HG02642 (cell line): Measurements from ENCODE around the gene RAB42.
A peak's percentile ranks its signal among the peaks of the same experiment; 100 is the strongest.
"Not testable (repeated sequence)": the region's sequence is repeated elsewhere in the genome, so short reads cannot be mapped to it uniquely, and the experiment has no call there.

Source experiments
- ATAC-seq: cut with Tn5 transposase; IDR thresholded peaks from one replicate; pipeline ENCODE4 v1.9.1; 2021; ENCODE audit warnings: mild to moderate bottlenecking; ENCODE audit not compliant: unreplicated experiment, poor library complexity

Gene RAB42

DNA sequence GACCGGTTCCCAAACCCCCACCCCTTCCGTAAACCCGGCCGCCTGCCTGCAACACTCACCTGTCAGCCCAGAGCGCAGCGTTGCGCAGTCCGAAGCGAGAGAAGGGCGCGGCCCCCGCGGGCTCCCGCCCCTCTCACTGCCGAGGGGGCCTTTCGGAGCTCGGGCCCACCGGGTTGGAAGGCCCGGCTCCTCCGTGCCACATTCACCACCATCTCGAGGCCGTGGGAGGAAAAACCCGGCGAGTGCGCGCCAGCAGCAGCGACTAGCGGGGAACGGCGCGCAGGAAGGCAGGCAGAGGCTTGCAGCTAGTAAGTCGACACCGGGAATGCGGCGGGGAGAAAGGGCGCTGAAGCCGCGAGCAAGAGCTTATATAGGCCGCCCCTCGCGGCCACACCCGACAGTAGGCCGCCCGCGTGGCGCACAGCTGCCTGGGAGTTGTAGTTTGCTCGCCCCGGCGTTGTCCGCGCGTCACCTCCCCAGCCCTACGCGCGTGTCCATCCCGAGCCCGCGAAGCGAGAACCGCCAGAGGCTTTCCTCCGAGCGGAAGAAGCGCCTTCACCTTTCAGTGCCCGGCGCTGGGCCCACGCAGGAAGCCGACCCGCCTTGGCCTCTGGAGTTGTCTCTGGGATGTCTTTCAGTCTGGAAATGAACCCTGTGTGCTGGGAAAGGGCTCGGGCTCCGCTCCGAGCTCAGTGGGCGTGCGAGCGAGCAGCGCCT, 10.4 kb upstream of the RAB42 start:
- peak; percentile 88 for ATAC-seq

DNA sequence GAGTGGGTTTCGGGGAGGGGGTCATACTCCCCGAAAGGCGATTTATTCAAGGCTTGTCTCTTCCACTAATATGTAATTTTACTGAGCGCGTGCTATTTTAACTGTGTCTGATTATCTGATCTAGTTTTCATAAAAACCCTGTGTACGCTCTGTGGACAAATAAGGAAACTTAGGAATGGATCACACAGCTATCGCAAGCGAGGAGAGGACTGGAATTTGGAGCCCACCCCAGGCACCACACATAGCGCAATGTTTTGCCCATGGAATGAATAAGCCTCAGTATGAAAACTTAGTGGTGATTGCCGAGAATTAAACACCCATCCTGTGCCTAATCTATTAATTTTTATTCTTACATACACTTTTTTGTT, 9.8 kb upstream of the RAB42 start:
- no peak for ATAC-seq

DNA sequence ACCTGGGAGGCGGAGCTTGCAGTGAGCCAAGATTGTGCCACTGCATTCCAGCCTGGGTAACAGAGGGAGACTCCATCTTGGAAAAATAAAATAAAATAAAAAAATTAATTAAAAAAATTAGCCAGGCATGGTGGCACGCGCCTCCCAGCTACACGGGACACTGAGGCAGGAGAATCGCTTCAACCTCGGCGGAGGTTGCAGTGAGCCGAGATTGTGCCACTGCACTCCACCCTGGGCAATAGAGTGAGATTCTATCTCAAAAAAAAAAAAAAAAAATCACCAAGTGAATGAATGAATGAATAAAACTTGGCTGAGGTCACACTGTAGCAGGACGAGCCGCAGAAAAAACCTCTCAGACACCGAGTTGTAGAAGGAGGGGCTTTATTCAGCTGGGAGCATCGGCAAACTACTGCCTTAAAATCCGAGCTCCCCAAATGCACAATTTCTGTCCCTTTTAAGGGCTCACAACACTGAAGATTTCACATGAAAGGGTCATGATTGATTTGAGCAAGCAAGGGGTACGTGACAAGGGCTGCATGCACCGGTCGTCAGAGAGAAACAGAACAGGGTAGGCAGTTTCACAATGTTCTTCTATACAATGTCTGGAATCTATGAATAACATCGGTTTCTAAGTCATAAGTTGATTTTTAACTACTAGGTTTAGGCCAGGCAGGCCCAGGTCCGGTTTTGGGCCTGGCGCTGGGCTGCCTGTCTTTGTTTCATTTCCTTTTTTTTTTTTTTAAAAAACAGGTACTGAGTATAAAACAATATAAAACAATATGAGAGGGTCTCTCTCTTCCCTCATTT, 5.3 kb upstream of the RAB42 start:
- ATAC-seq: not testable (repeated sequence)

DNA sequence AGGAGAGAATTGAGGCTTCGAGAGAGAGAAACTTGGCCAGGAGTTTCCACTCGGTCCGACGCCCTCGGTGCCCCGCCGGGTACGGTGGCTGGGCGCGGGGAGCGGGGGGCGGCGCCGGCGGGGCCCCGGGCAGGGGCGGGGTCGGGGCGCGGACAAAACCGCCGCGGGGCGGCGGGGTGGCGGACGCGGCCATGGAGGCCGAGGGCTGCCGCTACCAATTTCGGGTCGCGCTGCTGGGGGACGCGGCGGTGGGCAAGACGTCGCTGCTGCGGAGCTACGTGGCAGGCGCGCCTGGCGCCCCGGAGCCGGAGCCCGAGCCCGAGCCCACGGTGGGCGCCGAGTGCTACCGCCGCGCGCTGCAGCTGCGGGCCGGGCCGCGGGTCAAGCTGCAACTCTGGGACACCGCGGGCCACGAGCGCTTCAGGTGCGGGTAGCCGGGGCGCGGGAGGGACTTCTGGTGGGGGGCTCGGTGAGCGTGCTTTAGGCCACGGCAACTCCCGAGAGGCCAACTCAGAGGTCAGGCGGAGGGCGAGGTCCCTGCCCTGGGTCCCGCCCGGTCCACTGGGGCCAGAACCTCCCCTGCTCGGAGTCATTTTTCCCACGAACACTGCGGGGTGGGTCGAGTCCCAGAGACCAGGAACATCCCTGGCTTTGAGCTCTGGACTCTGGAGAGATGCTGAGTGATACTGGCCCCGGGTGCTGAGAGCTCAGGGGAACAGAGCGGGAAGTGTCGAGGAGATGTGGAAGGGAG, 431 bp downstream of the RAB42 start:
- ATAC-seq: peak; percentile 70

DNA sequence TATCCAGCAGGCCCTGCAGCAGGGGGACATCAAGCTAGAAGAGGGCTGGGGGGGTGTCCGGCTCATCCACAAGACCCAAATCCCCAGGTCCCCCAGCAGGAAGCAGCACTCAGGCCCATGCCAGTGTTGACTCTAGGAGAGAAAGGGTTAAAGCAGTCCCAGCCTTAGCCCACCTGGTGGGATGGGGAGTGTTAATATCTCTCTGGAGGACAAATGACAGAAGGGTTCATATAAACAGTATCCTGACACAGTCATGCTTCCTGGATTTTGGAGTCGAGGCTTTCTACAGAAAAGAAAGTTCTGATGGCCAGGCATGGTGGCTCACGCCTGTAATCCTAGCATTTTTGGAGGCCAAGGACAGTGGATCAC, 1.9 kb downstream of the RAB42 start:
- not testable (repeated sequence) for ATAC-seq

DNA sequence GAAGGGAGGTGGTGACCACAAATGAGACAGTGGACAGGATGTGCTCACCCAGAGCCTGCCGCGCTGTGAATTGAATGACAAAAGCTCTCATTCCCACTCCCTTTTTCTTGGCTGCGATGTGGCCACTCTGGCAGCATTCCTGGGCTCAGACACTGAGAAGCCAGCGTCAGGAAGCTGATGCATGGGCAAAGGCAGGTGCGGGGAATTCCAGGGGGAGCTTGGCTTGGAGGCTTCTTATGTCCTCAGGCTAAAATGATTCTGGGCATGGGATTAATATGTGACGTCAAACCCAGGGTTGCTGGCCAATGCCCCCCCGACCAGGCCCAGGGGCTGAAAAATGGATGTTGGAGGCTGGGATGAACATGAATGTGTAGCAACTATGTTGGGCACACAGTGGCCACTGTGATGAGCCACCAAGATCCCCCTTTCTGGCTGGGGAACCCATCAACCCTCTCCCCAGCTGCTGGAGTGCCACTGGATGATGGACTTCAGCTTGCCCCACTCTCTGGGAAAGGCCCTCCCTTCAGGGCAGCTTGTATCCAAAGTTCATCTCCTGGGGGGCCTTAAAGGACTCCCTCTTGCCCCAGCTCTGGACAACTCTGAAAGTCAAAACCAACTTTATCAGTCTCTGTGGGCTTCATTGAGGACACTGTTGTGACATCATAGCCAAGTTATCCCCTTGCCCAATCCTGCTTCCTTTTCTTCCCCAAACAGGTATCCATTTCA, 2.8 kb downstream of the RAB42 start:
- ATAC-seq: not testable (repeated sequence)

DNA sequence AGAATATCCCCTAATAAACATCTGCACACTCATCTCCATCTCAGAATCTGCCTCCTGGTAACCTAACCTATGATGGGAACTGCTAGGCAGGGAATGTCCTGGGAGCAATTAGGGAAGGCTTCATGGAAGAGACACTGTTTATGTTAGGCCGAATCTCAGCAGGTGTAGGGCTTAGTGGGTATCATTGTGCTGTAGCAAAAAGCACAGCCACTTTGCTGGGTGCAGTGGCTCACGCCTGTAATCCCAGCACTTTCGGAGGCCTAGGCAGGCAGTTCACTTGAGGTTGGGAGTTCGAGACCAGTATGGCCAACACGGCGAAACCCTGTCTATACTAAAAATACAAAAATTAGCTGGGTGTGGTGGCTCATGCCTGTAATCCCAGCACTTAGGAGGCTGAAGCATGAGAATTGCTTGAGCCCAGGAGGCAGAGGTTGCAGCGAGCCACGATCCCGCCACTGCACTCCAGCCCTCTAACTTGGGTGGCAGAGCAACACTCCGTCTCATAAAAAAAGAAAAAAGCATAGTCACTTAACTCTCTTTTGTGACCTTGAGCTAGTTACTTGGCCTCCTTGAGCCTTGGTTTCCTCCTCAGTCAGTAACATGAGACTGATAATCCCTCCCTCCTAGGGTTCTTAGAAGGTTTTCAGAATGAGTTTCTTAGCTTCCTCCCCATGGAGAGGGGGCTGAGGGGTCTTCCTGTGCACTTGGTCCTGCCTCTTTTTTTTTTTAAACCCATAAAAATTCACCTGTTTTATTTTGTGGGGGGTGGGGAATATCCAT, 3.5 kb downstream of the RAB42 start:
- no peak for ATAC-seq

DNA sequence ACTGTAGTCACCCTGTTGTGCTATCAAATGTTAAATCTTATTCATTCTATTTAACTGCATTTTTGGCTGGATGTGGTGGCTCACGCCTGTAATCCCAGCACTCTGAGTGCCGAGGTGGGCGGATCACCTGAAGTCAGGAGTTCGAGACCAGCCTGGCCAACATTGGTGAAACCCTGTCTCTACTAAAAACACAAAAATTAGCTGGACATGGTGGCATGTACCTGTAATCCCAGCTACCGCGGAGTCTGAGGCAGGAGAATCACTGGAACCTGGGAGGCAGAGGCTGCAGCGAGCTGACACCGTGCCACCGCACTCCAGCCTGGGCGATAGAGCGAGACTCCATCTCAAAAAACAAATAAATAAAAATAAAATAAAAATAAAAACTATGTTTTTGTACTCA, 4.2 kb downstream of the RAB42 start:
- not testable (repeated sequence) for ATAC-seq

DNA sequence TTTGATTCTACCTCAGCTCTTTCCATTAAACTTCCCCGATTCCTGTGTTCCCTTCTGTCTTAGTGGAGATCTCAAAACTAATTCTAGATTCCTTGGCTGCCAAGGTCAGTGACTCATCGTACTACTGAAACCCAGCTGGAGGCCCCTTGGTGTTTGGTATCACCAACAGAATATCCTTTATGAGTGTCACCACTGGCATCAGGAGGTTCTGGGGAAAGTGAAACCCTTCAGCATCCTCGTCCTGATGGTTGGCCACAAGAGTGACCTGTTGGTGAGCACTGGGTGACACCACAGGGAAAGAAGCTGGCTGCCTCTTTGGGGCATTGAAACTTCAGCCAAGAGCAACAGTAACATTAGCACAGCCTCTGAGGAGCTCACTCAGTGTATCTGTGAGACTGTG, 9.6 kb downstream of the RAB42 start:
- ATAC-seq: no peak

DNA sequence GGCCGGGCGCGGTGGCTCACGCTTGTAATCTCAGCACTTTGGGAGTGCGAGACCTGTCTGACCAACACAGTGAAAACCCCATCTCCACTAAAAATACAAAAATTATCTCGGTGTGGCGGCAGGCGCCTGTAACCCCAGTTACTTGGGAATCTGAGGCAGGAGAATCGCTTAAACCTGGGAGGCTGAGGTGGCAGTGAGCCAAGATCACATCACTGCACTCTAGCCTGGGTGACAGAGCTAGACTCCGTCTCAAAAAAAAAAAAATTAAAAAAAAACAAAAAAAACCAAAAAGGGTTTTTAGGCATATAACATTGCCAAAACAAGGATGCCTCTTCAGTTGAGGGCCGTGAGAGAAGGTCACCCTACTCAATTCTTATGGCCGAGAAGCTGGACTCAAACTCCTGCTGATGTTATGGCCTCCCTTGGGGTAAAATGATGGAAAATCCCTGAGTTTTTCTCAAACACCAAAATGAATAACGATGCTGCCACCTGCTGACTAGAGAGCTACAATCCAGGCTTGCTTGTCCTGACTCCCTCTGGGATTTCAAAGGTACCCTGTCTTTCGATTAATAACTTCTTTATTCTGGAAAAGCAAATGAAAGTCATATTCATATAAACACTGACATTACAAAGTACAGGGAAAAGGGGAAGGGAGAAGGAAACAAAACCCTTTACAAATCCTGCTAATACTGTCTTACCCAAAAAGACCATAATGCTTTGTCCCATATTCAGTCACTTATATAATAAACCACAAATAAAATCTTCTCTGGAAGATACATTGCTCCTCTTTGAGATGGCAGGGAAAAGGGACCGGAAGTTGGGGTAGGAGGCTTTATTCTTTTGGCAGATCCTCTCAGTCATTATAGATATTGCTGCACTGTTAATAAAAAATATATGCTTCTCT, 10.7 kb downstream of the RAB42 start:
- ATAC-seq: no peak

DNA sequence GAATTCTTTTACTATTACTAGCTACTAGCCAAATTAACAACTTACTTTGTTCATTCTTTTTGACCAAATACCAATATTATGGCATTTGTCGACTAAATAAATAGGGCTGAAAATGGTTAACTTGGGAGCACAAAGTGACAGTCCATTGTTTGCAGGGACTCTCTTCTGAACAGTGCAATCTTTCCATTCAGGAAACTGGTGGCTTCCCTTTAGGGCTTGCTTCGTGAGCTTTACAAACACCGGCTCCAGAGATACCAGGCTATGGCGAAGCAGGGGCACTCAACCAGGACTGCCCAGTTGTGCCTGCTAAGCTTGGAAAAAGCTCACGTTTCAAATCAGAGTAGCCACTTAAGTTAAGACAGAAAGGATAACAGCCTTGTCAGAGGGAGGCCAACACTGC, 12.3 kb downstream of the RAB42 start:
- ATAC-seq: no peak

DNA sequence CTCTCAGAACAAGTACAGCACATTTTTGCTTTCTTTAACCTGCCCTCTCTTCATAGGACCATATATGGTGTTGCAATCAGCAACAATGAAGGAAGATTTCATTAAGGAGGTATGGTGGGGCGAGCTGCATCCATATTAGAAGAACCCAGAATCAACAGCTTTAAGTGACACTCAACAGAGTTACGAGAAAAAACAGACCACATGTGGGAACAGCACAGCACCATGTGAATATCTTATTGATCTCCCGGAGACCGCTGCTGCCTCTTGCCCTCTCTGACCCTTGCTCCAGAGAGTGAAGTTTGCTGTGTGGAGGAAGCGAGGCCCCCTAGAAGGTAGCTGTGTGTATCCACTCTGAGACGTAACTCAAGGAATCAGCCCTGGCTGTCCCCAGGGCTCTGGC, 12.9 kb downstream of the RAB42 start:
- ATAC-seq: no peak

DNA sequence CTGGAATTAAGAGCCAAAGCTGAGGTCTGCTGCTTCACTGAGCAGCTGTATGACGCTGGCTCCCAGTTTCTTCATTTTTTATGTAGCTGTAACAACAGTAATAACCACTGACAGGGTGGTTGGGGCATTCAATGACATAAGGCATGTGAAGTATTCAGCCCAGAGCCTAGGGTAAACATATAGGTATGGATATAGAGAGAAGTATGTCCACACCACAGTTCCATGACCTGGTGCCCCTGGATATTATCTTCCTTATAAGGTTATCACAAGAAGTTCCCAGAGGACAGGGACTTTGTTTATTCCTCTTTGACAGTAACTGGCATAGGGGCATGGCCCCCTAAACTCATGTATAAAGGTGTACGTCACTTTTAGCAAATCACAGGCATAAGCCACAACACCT, 14.7 kb downstream of the RAB42 start:
- ATAC-seq: no peak

DNA sequence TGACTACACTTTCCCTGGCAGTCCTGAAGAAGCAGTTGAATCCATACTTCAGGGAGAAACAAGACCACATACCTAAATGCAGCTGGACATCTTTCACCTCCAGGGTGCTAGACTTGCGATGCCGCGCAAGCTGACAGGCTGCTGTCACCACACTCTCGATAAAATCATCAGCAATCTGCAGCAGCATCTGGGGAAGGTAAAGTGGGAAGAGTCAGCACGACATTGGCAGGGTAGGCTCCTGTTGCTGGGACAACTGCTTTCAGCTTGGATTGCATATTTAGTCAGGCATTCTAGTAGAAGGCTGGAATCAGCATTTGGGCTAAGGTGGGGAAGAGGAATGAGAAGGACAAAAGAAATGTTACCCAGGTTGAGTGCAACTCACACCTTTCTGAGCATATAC, 21.1 kb downstream of the RAB42 start:
- no peak for ATAC-seq

DNA sequence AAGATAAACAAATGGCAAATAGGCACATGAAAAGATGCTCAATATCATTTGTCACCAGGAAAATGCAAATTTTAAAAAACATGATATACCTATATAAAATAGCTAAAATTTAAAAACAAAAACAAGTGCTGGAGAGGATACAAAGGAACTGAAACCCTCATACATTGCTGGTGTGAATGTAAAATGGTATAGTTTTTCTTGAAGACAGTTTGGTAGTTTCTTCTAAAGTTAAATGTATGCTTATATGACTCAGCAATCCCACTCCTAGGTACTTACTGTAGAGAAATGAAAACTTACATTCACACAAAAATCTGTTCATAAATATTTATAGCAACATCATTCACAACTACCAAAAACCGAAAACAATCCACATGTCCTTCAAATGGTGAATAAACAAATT, 39.6 kb downstream of the RAB42 start:
- ATAC-seq: no peak

DNA sequence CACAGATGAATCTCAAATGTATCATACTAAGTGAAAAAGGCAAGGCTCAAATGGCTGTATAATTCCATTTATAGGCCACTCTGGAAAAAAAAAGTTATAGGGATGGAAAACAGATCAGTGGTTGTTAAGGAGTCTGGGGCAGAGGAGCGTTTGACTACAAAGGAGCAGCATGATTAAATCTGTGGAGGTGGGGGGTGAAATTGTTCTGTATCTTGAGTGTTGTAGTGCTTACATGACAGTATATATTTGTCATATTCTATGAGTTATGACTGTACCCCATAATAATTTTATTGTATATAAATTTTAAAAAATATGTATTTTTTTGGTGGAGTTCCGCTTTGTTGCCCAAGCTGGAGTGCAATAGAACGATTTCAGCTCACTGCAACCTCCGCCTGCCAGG, 40.5 kb downstream of the RAB42 start:
- ATAC-seq: no peak

DNA sequence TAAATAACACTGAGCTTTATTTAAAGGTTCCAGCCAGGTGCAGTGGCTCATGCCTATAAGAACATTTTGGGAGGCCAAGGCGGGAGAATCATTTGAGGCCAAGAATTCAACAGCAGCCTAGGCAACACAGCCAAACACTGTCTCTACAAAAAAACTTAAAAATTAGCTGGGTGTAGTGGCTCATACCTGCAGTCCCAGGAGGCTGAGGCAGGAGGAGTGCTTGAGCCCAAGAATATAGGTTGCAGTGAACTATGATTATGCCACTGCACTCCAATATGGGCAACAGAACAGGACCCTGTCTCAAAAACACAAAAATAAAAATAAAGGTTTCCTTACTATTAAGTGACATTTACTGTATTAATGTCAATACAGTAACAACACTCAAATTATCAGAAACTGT, 48.7 kb downstream of the RAB42 start:
- no peak for ATAC-seq

DNA sequence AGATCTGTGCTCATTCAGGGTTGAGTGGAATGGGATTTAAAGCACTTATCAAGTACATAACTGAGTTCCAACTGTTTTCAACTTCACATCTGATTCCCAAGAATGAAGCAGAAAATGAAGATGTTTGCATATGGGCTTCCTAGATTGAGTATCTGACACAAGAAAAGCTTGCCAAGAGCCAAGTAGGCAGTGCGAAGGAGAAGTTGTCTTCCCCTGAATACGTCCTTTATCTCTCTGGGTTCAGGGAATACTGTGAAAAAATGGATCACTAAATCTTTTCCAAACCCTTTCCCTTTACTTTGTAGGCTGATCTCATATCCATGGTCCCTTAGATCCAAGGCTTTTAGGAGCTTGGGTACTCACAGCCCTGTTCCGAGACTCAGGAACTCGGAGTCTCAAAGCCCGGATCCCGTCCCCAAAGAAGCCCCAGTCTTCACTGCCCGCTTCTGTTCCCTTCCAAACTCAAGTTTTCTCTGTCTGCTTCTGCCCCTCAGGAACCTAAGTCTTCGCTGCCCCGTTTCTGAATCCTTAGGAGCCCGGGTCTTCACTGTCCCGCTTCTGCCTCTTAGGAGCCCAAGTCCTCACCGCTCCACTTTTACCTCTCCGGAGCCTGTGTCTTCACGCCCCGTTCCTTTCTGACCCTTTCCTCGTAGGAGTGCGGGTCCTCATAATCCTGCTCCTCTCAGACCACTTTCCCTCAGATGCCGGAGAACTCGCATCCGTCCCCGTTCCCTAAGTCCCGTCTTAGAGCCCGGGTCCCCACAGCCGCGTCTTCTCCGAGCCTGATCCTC, 50.2 kb downstream of the RAB42 start:
- ATAC-seq: peak; percentile 12
